GM18870 (cell line): ENCODE results near the gene C5orf63.
"Not testable (repeated sequence)": the region's sequence is repeated elsewhere in the genome, so short reads cannot be mapped to it uniquely, and the experiment has no call there.

Experiments
- ATAC-seq: cut with Tn5 transposase; IDR thresholded peaks from one replicate; pipeline ENCODE4 v1.9.1; 2021; ENCODE audit warnings: moderate library complexity; ENCODE audit not compliant: unreplicated experiment

C5orf63 gene

GRCh38 chr5:127038550-127038949, 34.8 kb downstream of the C5orf63 start:
- ATAC-seq, result no peak

DNA sequence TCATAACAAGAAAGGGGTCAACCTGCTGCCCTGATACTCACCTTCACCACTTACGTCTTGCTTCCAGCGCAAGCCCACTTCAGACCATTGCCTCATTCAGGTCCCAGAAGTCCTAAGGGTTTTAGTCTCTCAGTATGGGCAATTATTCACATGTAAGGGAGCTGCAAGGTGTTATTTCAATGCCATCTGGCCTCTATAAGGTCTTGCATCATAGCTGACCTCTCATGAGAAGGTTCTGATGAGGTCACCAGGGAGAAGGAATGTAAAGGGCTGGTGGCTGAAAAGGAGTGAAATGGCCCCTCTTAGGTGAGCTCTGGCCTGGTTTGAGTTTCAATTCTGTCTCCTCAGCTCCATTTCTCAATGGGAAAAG, 41.5 kb downstream of the C5orf63 start:
- ATAC-seq, result no peak

DNA sequence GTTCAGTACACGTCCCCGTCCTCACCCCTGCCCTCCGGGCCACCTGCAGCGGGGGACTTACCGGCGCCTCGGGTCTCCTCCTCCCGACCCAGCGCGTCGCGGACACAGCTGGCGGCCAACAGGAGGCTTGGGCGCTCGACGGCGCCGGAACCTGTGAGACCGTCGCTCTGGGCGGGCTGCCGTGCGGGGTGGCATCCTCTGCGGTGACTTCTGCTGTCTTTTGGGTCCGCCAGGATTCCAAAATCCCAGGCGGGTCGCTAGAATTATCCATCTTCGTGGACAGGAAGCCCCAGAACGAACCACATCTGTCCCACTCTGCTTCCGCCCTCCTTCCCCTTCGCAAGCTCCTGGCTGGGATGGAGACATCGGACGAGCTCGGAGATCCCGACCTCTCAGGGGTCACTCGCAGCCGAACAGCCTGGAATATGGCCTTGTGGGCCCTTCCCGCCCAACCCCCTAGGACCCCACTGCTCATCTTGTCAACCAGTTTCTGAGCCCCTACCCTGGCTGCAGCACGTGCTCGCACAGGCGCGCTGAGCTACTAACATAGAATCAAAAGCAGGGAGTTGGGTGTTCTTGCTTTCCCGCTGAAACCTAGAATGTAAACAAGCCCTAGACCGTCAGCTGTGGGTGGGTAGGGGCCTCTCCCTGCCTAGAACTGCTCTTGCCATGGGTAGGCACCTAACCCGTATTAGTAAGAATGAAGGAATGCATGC, 42.0 kb downstream of the C5orf63 start:
- no peak for ATAC-seq

- peak; percentile 82 for ATAC-seq
Measured at GRCh38 chr5:127030259-127031146, 42.8 kb downstream of the C5orf63 start, which contains the start of gene MARCHF3. Gene MARCHF3, minus strand, starts transcription at chr5:127030558. Its CDS starts 112,387 bp downstream, at chr5:126918171.

DNA sequence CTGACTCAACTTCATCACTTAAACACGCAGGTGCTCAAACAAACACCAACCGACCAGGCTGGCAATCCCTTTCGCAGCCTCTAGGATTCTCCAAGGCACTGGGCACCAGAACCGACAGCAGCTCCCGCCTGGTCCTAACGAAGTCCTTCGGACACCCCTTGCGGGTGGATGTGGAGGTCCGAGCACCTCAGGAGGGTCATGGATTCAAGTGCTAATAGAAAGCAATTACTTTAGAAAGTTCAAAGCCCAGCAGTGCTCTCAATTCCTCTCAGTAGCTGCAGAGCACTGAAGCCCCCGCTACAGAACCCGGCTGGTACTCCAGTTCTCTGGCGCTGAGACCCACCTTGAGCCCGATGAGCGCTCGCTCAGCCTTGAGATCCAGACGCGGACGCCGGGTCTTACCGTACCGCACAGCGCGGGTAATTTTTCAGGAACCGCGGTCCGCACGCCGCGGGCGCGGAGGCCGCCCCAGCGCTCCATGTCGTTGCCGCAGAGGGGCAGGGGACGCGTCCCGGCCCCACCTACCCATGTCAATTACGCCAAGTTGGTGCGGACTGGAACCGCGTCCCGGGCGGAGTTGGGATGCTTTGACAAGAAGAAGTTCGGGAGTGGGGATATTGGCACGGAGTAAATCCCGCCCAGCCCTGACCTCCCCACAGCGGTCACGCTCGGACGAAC, 43.6 kb downstream of the C5orf63 start:
- peak; percentile 27 for ATAC-seq

- ATAC-seq, result no peak
Measured at GRCh38 chr5:127028822-127029457, 44.4 kb downstream of the C5orf63 start.

- ATAC-seq, result no peak
Measured at GRCh38 chr5:127027539-127027938, 45.8 kb downstream of the C5orf63 start.

DNA sequence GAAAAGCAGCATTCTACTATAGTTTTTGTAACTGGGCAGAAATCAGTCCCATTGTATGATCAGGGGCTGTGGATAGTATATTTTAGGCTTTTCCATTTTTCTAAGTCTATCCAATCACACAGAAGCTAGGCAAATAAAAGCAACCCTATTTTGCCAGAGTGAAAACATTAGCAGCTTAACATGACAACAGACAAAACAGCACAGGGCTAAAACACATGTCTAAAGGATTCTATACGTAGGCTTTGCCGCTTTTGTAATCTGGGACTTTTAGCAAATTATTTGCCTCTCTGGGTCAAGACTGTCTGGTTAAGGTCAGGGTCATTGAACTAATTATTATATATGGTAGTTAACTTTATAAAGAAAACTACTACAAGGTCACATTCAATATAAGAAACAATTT, 47.1 kb downstream of the C5orf63 start:
- ATAC-seq, result no peak

GRCh38 chr5:127025467-127025866, 47.8 kb downstream of the C5orf63 start:
- no peak for ATAC-seq

DNA sequence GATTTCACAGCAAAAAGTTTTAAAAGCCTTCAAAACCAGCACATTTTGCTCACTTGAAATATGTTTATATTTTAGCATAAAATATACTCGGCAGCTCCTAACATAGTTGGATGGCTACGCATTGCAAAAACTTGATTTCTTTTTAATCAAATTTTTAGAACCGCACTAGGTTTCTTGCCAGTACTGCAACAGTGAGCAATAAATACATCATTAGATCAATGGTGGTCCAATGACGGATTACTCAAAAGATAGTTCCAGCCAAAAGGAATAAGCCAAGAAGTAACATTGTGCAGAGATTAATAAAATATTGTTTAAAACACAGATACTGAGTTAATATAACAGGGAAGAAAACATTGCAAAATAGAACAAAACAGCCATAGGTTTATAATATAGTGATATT, 48.5 kb downstream of the C5orf63 start:
- no peak for ATAC-seq

GRCh38 chr5:127023552-127024191, 49.6 kb downstream of the C5orf63 start:
- ATAC-seq, result not testable (repeated sequence)

DNA sequence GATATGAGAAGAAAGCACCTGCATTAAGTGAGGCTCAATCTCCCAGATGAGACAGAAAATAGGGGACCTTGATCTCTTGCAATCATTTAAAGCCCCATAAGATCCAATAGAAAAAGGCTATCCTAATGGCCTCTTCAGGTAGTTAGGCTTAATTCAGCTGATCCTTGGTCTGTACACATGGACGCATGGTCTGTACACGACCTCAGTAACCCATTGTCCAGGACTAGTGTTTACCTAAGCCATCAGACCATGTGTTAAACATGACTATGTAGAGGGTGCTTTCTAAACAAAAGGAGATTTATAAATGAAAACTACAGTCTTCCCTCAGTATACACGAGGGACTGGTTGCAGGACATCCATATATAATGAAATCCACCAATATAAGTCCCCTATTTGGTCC, 50.5 kb downstream of the C5orf63 start:
- ATAC-seq, result no peak

DNA sequence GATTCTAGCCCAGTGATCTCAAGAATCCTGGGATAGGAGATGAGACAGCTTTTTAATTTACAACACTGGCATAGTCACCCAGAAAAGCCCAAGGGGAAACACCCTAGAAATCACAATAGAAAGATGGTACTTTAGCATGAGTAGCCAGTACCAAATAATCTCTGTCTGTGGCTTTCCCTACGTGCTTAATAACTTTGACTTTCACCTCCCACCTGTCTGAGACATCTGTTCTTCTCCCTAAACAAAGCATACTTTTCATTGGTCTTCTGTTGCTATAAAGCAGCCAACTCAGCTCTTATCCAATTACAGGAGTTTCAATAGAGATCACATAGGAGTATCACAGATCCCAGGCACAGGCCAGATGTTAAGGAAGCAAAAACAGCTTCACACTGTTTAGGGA, 53.4 kb downstream of the C5orf63 start:
- ATAC-seq, result no peak

DNA sequence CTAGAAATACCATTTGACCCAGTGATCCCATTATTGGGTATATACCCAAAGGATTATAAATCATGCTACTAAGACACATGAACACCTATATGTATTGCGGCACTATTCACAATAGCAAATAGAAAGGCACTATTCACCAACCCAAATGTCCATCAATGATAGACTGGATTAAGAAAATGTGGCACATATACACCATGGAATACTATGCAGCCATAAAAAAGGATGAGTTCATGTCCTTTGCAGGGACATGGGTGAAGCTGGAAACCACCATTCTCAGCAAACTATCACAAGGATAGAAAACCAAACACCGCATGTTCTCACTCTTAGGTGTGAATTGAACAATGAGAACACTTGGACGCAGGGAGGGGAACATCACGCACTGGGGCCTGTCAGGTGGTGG, 56.6 kb downstream of the C5orf63 start:
- not testable (repeated sequence) for ATAC-seq

GRCh38 chr5:127015716-127016115, 57.6 kb downstream of the C5orf63 start:
- ATAC-seq, result no peak

- peak; percentile 57 for ATAC-seq
Measured at GRCh38 chr5:127014573-127014972, 58.7 kb downstream of the C5orf63 start.

- ATAC-seq, result no peak
Measured at GRCh38 chr5:127013407-127013806, 59.9 kb downstream of the C5orf63 start.

DNA sequence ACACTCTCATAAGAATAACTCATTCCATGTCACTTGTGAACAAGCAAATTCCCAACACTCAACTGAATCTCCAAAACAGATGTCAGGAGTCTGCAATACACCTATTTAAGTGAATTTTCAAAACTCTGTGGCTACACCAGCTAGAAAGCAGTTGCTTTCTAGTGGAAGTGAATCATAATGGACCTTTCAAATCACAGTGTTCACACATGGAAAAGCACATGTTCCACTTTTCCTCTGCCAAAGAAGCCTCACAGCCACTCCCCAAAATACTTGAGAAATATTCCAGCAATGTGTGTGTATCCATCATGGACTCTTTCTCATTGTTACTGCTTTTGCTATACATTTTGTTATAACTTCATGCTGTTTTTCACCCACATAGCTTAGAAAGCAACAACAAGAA, 60.4 kb downstream of the C5orf63 start:
- no peak for ATAC-seq

DNA sequence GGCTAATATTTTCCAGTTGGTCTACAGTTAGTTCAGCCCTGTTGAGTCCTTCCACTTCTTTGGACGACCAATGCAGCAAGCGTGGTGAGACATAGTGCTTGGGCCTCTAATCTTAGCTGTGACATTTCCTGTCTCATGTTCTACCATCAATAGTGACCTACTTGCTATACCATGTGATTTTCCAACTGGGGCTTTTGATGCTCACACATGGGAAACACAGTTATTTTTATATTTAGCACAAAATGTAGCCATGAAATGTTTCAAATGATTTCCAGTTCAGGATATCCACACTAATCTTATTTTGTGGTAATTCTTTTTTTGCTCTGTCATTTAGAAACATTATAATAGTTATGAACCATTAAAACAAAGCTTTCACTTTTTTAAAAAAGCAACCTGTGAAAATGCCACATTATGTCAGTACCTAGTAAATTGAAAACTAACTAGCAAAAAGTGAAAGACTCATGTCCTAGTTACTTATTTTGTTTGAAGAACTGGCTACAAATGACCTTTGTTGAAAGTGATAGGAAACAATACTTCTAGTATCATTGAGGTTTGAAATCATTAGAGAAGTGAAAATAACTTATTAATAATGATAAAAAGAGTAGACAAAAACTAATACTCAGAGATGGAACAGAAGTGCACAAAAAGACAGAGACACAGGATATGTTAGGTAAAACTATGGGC, 61.2 kb downstream of the C5orf63 start:
- ATAC-seq, result peak; percentile 85

DNA sequence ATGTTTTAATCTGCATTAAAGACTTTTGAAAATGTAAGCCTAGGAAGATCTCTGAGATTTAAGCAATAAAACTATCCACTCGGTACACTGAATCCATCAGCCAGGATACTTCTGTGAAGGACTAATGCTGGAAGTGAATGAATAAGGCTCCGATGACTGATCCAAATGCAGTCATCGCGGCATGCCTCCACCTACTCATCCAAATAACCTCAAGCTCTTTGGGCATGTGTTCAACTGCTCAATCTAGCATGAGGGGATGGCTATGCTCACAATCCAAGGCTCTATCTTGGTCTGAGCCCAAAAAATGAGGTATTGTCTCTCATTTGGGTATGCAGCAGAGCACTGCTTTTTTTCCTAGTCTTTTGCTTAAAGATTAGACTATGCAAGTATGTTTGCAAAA, 62.1 kb downstream of the C5orf63 start:
- no peak for ATAC-seq
